Natural killer cell (primary cell): Measurements from ENCODE around the gene AKAP13. TPM values are rescaled to one million over a fixed set of nuclear protein-coding genes. Genes with fewer than 3 reads are reported as not detected.

Experiments used
- ATAC-seq, 3 donors: fragments of 150-1000 bp in 2 of 3; fragments of 200-7000 bp in 1 of 3; cut with Tn5 transposase; 1 replicate in 1 of 3; 2 replicates in 2 of 3; pipeline ENCODE4 v1.10.0; 2021; ENCODE audit warnings: mild to moderate bottlenecking in 2 of 3, moderate library complexity in 2 of 3
- DNase-seq, 2 donors: peaks; one replicate each; pipeline versions ENCODE4 v3.0.0 to v3.0.0-alpha.2; 2013 to 2021; ENCODE audit warnings: mixed read lengths in 1 of 2
- H3K27ac ChIP-seq: one replicate; pipeline ENCODE4 v1.5.1; 2013; ENCODE audit warnings: mild to moderate bottlenecking, low read length
- H3K27me3 ChIP-seq: one replicate; pipeline ENCODE4 v1.6.1; 2013; ENCODE audit warnings: low read length; ENCODE audit not compliant: control insufficient read depth, insufficient read depth
- H3K36me3 ChIP-seq: one replicate; pipeline ENCODE4 v1.6.1; 2013; ENCODE audit warnings: low read length; ENCODE audit not compliant: control insufficient read depth, insufficient read depth
- H3K4me1 ChIP-seq: one replicate; pipeline ENCODE4 v1.6.1; 2013; ENCODE audit warnings: low read length; ENCODE audit not compliant: control insufficient read depth, insufficient read depth
- H3K4me3 ChIP-seq: one replicate; pipeline ENCODE4 v1.5.1; 2013; ENCODE audit warnings: low read length
- H3K9me3 ChIP-seq: one replicate; pipeline ENCODE4 v1.6.1; 2013; ENCODE audit warnings: low read length; ENCODE audit not compliant: control insufficient read depth, insufficient read depth
- H3K27ac Mint-ChIP-seq, 2 donors: one replicate each; pipeline ENCODE4 v1.8.0; 2022; ENCODE audit warnings: mild to moderate bottlenecking in 2 of 2, mixed read lengths in 2 of 2, moderate library complexity in 1 of 2
- H3K27me3 Mint-ChIP-seq, 2 donors: one replicate each; pipeline ENCODE4 v1.8.0; 2022; ENCODE audit warnings: low read depth in 2 of 2, mixed read lengths in 2 of 2
- H3K36me3 Mint-ChIP-seq: one replicate; pipeline ENCODE4 v1.8.0; 2022; ENCODE audit warnings: mixed read lengths
- H3K4me1 Mint-ChIP-seq, 2 donors: one replicate each; pipeline ENCODE4 v1.8.0; 2022; ENCODE audit warnings: mixed read lengths in 2 of 2
- H3K4me3 Mint-ChIP-seq: one replicate; pipeline ENCODE4 v1.8.0; 2022; ENCODE audit warnings: mild to moderate bottlenecking, moderate library complexity, mixed read lengths
- H3K9me3 Mint-ChIP-seq, 2 donors: one replicate each; pipeline ENCODE4 v1.8.0; 2022; ENCODE audit warnings: mixed read lengths in 2 of 2
- WGBS: methylation state at CpG from one replicate; pipeline ENCODE4 v1.1.7; 2013; ENCODE audit warnings: missing lambda C conversion rate; ENCODE audit not compliant: insufficient coverage; 5-methylcytosine and 5-hydroxymethylcytosine counted together
- intact Hi-C: fragments of 100-400 bp; cut with micrococcal nuclease; formaldehyde crosslinking; loops from one replicate; pipeline ENCODE4 v1.14.2; 2022
- total RNA-seq, 4 donors: library from RNA; stranded (reverse); fragments of 120-200 nt in 1 of 4; gene quantifications; one replicate each; pipeline versions ENCODE4 v1.2.3 to v1.2.4, GENCODE V29; 2013 to 2022
- TF ChIP-seq, protein P1 (sequence below): fragments of 200-600 bp; IDR thresholded peaks from one replicate; pipeline ENCODE4 v1.8.0; 2022; ENCODE audit warnings: antibody characterized with exemption

The AKAP13 gene
- total RNA-seq, 3 donors from 2014 or later (not counting 1 experiment from before 2014, with no cell fraction given): 573 to 661 (median 647) TPM

DNA sequence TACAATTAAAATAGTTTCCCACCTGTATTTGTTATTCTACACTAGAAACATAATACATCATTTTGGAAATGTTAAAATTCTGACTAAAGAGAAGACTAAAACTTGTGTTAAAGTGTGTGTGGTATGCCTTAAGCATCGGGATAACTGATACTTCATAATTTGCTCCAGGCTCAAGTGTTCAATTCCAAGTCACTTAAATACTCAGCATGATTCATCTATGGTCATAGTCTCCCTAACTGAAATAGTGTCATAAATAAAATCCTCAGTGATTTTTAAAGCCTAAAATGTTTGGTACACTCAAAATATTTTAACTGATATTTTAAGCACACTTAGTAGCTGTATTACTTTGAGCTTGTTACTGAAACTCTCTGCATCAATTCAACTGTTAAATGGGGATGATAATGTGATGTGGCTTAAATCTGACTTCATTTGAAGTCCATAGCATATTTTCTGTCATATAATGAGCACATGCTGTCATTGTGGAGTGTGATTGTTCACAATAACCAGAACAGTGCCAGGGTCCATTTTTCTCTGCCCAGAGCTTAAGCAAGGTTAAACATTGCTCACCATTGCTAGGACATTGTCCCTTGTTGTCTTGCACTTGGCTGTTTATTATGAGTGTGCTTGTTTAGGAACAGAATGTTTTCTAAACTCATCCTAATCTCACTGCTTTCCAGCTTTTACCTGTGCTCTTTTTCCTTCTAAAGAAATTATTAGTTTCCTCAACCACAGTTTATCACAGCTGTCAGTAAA is 292.1 kb downstream of the AKAP13 start:
- TF ChIP-seq, protein P1, sequence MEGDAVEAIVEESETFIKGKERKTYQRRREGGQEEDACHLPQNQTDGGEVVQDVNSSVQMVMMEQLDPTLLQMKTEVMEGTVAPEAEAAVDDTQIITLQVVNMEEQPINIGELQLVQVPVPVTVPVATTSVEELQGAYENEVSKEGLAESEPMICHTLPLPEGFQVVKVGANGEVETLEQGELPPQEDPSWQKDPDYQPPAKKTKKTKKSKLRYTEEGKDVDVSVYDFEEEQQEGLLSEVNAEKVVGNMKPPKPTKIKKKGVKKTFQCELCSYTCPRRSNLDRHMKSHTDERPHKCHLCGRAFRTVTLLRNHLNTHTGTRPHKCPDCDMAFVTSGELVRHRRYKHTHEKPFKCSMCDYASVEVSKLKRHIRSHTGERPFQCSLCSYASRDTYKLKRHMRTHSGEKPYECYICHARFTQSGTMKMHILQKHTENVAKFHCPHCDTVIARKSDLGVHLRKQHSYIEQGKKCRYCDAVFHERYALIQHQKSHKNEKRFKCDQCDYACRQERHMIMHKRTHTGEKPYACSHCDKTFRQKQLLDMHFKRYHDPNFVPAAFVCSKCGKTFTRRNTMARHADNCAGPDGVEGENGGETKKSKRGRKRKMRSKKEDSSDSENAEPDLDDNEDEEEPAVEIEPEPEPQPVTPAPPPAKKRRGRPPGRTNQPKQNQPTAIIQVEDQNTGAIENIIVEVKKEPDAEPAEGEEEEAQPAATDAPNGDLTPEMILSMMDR: no peak
- H3K36me3 Mint-ChIP-seq: peaks cover 34% of the 10 kb centered on the region
- 100% methylated on average over 1 of the region's 1 CpG for WGBS
- peaks cover 10 to 11% of the 10 kb centered on the region in 2 donors for H3K4me1 Mint-ChIP-seq
- peak overlapping the region; percentile 85 to 99 for H3K27ac Mint-ChIP-seq
- H3K36me3 ChIP-seq: peaks cover 65% of the 10 kb centered on the region
- no peaks in the 10 kb centered on the region for H3K9me3 Mint-ChIP-seq
- H3K4me1 ChIP-seq: peaks cover 9% of the 10 kb centered on the region
- H3K4me3 ChIP-seq: no peak overlapping the region
- H3K9me3 ChIP-seq: no peaks in the 10 kb centered on the region
- H3K27ac ChIP-seq: no peak overlapping the region
- no peak for DNase-seq
- H3K27me3 ChIP-seq: no peaks in the 10 kb centered on the region
- ATAC-seq: no peak
- no peaks in the 10 kb centered on the region for H3K27me3 Mint-ChIP-seq
- intact Hi-C loops: no loop called here
- H3K4me3 Mint-ChIP-seq: no peak overlapping the region

DNA sequence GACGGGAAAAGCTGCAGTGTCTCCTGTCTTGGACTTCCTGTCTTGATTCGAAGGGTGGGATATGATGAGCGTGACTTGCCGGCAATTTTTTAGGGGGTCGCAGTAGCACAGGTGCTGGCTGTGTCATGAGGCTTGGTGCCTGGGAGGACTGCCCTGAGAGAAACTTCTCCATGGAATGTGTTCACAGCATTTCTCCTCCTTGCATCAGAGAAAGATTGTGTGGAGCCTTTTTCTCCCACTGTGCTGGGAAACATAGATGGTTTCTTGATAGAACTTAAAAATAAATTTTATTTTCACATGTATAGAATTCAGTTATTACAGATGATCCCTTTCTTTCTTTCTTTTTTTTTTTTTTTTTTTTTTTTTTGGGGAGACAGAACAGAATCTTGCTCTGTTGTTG is 292.9 kb downstream of the AKAP13 start:
- H3K27me3 Mint-ChIP-seq: no peaks in the 10 kb centered on the region
- Histone ChIP-seq H3K27me3 (no peaks in the 10 kb centered on the region), H3K36me3 (peaks cover 70% of the 10 kb centered on the region), H3K27ac (no peak overlapping the region), H3K4me1 (peaks cover 6% of the 10 kb centered on the region), H3K4me3 (no peak overlapping the region), H3K9me3 (no peaks in the 10 kb centered on the region)
- no peaks in the 10 kb centered on the region for H3K9me3 Mint-ChIP-seq
- intact Hi-C loops: no loop called here
- H3K27ac Mint-ChIP-seq: peak overlapping the region in 1 of 2 donors; percentile 85
- TF ChIP-seq, protein P1: no peak
- ATAC-seq: no peak
- WGBS: 93% methylated on average over 5 of the region's 5 CpGs
- H3K4me3 Mint-ChIP-seq: no peak overlapping the region
- H3K36me3 Mint-ChIP-seq: peaks cover 32% of the 10 kb centered on the region
- DNase-seq: no peak
- peaks cover 2 to 3% of the 10 kb centered on the region in 2 donors for H3K4me1 Mint-ChIP-seq

DNA sequence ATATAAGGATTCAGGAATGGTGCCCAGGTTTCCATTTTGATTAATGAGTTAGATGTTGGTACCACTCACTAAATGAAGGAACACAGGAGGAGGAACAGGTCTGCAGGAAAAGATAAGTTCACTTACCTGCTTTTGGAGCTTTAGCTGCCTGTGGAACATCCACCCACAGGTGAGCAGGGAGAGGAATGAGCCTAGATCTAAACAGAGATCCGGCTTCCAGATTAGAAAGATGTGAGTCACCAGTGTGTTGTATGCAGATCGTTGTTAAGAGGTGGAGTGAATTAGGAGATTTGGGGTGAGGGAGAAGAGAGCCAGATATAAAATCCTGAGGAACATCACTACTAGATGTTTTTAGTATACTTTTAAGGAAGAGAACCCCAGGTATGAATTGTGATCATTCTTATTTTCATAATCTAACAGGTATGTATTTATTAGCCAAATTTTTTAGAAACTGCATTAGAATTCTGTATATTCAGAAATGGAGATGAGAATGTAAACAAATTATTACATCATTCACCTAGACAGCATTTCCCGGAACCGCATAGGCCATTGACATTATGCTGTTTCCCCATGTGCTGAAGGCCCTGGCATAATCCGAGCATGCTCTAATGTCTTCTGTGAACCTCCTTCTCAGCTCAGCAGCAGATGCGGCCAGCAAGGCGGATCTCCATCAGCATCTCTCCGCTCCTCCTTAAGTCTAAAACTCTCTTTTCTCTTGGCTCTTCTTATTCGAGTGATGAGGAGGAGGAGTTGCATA is 296.1 kb downstream of the AKAP13 start:
- DNase-seq: no peak
- Histone ChIP-seq H3K4me1 (no peaks in the 10 kb centered on the region), H3K27ac (no peak overlapping the region), H3K27me3 (no peaks in the 10 kb centered on the region), H3K4me3 (no peak overlapping the region), H3K36me3 (peaks cover 55% of the 10 kb centered on the region), H3K9me3 (no peaks in the 10 kb centered on the region)
- peaks cover 17% of the 10 kb centered on the region for H3K36me3 Mint-ChIP-seq
- WGBS: 94% methylated on average over 7 of the region's 9 CpGs
- no peaks in the 10 kb centered on the region for H3K4me1 Mint-ChIP-seq
- TF ChIP-seq, protein P1: no peak
- no peaks in the 10 kb centered on the region for H3K9me3 Mint-ChIP-seq
- H3K4me3 Mint-ChIP-seq: no peak overlapping the region
- peak overlapping the region; percentile 28 to 29 for H3K27ac Mint-ChIP-seq
- no peaks in the 10 kb centered on the region for H3K27me3 Mint-ChIP-seq
- ATAC-seq: no peak
- intact Hi-C loops: no loop called here
